Upper lobe of left lung (tissue), 4 donors: ENCODE data around the gene ZBED2.

Source experiments
- CTCF ChIP-seq, 6 experiments: fragments of 450-650 bp in 4 of 6; fragments of 200-600 bp in 2 of 6; sonication (generic) in 2 of 6; IDR thresholded peaks; one replicate each; pipeline ENCODE4 v1.5.1; 2016 to 2019; ENCODE audit warnings: antibody characterized with exemption in 6 of 6
- EP300 ChIP-seq, 4 donors: sonication (generic); formaldehyde crosslinking; IDR thresholded peaks; one replicate each; pipeline ENCODE4 v1.5.1; 2017; ENCODE audit warnings: antibody characterized with exemption in 4 of 4, control low read depth in 2 of 4
- POLR2A ChIP-seq, 4 donors: fragments of 450-650 bp; IDR thresholded peaks; one replicate each; pipeline ENCODE4 v1.5.1; 2016 to 2017; ENCODE audit warnings: antibody characterized with exemption in 4 of 4, mild to moderate bottlenecking in 2 of 4
- POLR2AphosphoS5 ChIP-seq, 2 donors: sonication (generic); formaldehyde crosslinking; IDR thresholded peaks; one replicate each; pipeline ENCODE4 v1.5.1; 2017; ENCODE audit warnings: antibody characterized with exemption in 2 of 2

GRCh38 chr3:111592143-111592542 lies 3.0 kb downstream of the ZBED2 start:
- TF ChIP-seq POLR2A (IDR thresholded peaks at IDR 0.05) = no peak
- no peak for TF ChIP-seq CTCF (IDR thresholded peaks at IDR 0.05)
- no peak for TF ChIP-seq POLR2AphosphoS5 (IDR thresholded peaks at IDR 0.05)
- TF ChIP-seq EP300 (IDR thresholded peaks at IDR 0.05) = no peak
